ENCODE measurements around the gene SURF6. TPM values are rescaled to one million over a fixed set of nuclear protein-coding genes. Genes with fewer than 3 reads are reported as not detected.

SURF6 gene
- total and polyA plus RNA-seq, 2 of the 8 experiments (the other 6 are each of a cell fraction or from before 2014, with no cell fraction given) = 6.1 to 23.7 TPM

Small RNAs within 50 kb of the gene (small RNA-seq; reads per million reads assigned to genes)
- gene RF00019 (ENCODE audit: insufficient read depth) (not detected), gene SNORD24 (ENCODE audit: insufficient read depth) (not detected), gene SNORD36A (ENCODE audit: insufficient read depth) (not detected), gene SNORD36B (ENCODE audit: insufficient read depth) (not detected), gene SNORD36C (ENCODE audit: insufficient read depth) (not detected)

Other genes starting within 250 kb of the SURF6 start
- gene RALGDS, start 214.9 kb downstream of the SURF6 start, total RNA-seq (2021; fragmentation: NEBNext Ultra II Directional; extraction: Animal tissue kit (Norgen Biotek cat#: 25700)) = 11.2 and 14.5 TPM in 2 replicates
- 25.5 and 29.3 TPM in 2 replicates for gene RALGDS, start 214.9 kb downstream of the SURF6 start, polyA plus RNA-seq (2011; rRNA removed)
- gene GBGT1, start 172.3 kb downstream of the SURF6 start, total RNA-seq (2021; fragmentation: NEBNext Ultra II Directional; extraction: Animal tissue kit (Norgen Biotek cat#: 25700)) = 9.7 and 10.0 TPM in 2 replicates
- 7.1 and 10.1 TPM in 2 replicates for gene GBGT1, start 172.3 kb downstream of the SURF6 start, polyA plus RNA-seq (2011; rRNA removed)
- gene OBP2B, start 126.9 kb downstream of the SURF6 start, total RNA-seq (2021; fragmentation: NEBNext Ultra II Directional; extraction: Animal tissue kit (Norgen Biotek cat#: 25700)) = not detected in 2 replicates
- gene OBP2B, start 126.9 kb downstream of the SURF6 start, polyA plus RNA-seq (2011; rRNA removed) = not detected in 2 replicates
- gene ABO, start 61.0 kb downstream of the SURF6 start, total RNA-seq (2021; fragmentation: NEBNext Ultra II Directional; extraction: Animal tissue kit (Norgen Biotek cat#: 25700)) = not detected in 2 replicates
- 0.03 and 0.19 TPM in 2 replicates for gene ABO, start 61.0 kb downstream of the SURF6 start, polyA plus RNA-seq (2011; rRNA removed)
- gene MED22, start 11.9 kb upstream of the SURF6 start, total RNA-seq (2021; fragmentation: NEBNext Ultra II Directional; extraction: Animal tissue kit (Norgen Biotek cat#: 25700)) = 56.4 and 61.8 TPM in 2 replicates
- gene MED22, start 11.9 kb upstream of the SURF6 start, polyA plus RNA-seq (2011; rRNA removed) = 68.4 and 105 TPM in 2 replicates
- 2,578 and 2,633 TPM in 2 replicates for gene RPL7A, start 12.0 kb upstream of the SURF6 start, total RNA-seq (2021; fragmentation: NEBNext Ultra II Directional; extraction: Animal tissue kit (Norgen Biotek cat#: 25700))
- gene RPL7A, start 12.0 kb upstream of the SURF6 start, polyA plus RNA-seq (2011; rRNA removed) = 2,379 and 2,783 TPM in 2 replicates
- 39.6 and 43.1 TPM in 2 replicates for gene SURF1, start 20.3 kb upstream of the SURF6 start, total RNA-seq (2021; fragmentation: NEBNext Ultra II Directional; extraction: Animal tissue kit (Norgen Biotek cat#: 25700))
- gene SURF1, start 20.3 kb upstream of the SURF6 start, polyA plus RNA-seq (2011; rRNA removed) = 35.4 and 44.7 TPM in 2 replicates
- gene SURF2, start 20.4 kb upstream of the SURF6 start, total RNA-seq (2021; fragmentation: NEBNext Ultra II Directional; extraction: Animal tissue kit (Norgen Biotek cat#: 25700)) = 36.6 and 42.1 TPM in 2 replicates
- 37.7 and 54.4 TPM in 2 replicates for gene SURF2, start 20.4 kb upstream of the SURF6 start, polyA plus RNA-seq (2011; rRNA removed)
- gene SURF4, start 39.9 kb upstream of the SURF6 start, total RNA-seq (2021; fragmentation: NEBNext Ultra II Directional; extraction: Animal tissue kit (Norgen Biotek cat#: 25700)) = 167 and 182 TPM in 2 replicates
- 176 and 201 TPM in 2 replicates for gene SURF4, start 39.9 kb upstream of the SURF6 start, polyA plus RNA-seq (2011; rRNA removed)
- not detected in 2 replicates for gene STKLD1, start 40.2 kb upstream of the SURF6 start, total RNA-seq (2021; fragmentation: NEBNext Ultra II Directional; extraction: Animal tissue kit (Norgen Biotek cat#: 25700))
- 0.26 and 0.55 TPM in 2 replicates for gene STKLD1, start 40.2 kb upstream of the SURF6 start, polyA plus RNA-seq (2011; rRNA removed)
- 37.7 and 38.3 TPM in 2 replicates for gene REXO4, start 81.8 kb upstream of the SURF6 start, total RNA-seq (2021; fragmentation: NEBNext Ultra II Directional; extraction: Animal tissue kit (Norgen Biotek cat#: 25700))
- gene REXO4, start 81.8 kb upstream of the SURF6 start, polyA plus RNA-seq (2011; rRNA removed) = 19.1 and 27.2 TPM in 2 replicates
- 5.1 and 5.8 TPM in 2 replicates for gene ADAMTS13, start 86.2 kb upstream of the SURF6 start, total RNA-seq (2021; fragmentation: NEBNext Ultra II Directional; extraction: Animal tissue kit (Norgen Biotek cat#: 25700))
- gene ADAMTS13, start 86.2 kb upstream of the SURF6 start, polyA plus RNA-seq (2011; rRNA removed) = 4.4 and 6.6 TPM in 2 replicates
- 13.3 and 13.4 TPM in 2 replicates for gene CACFD1, start 123.8 kb upstream of the SURF6 start, total RNA-seq (2021; fragmentation: NEBNext Ultra II Directional; extraction: Animal tissue kit (Norgen Biotek cat#: 25700))
- gene CACFD1, start 123.8 kb upstream of the SURF6 start, polyA plus RNA-seq (2011; rRNA removed) = 15.5 and 23.6 TPM in 2 replicates
- gene SLC2A6, start 142.9 kb upstream of the SURF6 start, total RNA-seq (2021; fragmentation: NEBNext Ultra II Directional; extraction: Animal tissue kit (Norgen Biotek cat#: 25700)) = 16.6 and 17.9 TPM in 2 replicates
- 17.8 and 18.6 TPM in 2 replicates for gene SLC2A6, start 142.9 kb upstream of the SURF6 start, polyA plus RNA-seq (2011; rRNA removed)
- not detected in 2 replicates for gene MYMK, start 188.8 kb upstream of the SURF6 start, total RNA-seq (2021; fragmentation: NEBNext Ultra II Directional; extraction: Animal tissue kit (Norgen Biotek cat#: 25700))
- 0.30 TPM in 1 of 2 replicates, not detected in the other for gene MYMK, start 188.8 kb upstream of the SURF6 start, polyA plus RNA-seq (2011; rRNA removed)
- 0.69 and 0.74 TPM in 2 replicates for gene ADAMTSL2, start 198.5 kb upstream of the SURF6 start, total RNA-seq (2021; fragmentation: NEBNext Ultra II Directional; extraction: Animal tissue kit (Norgen Biotek cat#: 25700))
- gene ADAMTSL2, start 198.5 kb upstream of the SURF6 start, polyA plus RNA-seq (2011; rRNA removed) = 0.76 and 1.0 TPM in 2 replicates